CD14-positive monocyte (primary cell): ENCODE results near the gene RAPGEF1. TPM values are rescaled to one million over a fixed set of nuclear protein-coding genes. Genes with fewer than 3 reads are reported as not detected.

Experiments
- DNase-seq, 3 donors: peaks; one replicate each; pipeline ENCODE4 v3.0.0-alpha.2; 2011 to 2022
- H2AFZ ChIP-seq: 2 replicates; pipeline ENCODE4 v1.6.0; 2012; ENCODE audit warnings: mild to moderate bottlenecking, low read depth, low read length, inconsistent platforms; ENCODE audit not compliant: insufficient read depth, poor library complexity, severe bottlenecking
- H3K27ac ChIP-seq, 2 donors: 1 replicate in 1 of 2; 2 replicates in 1 of 2; pipeline ENCODE4 v1.5.1; 2012 to 2013; ENCODE audit warnings: low read length in 2 of 2, control low read depth in 1 of 2, inconsistent platforms in 1 of 2, low read depth in 1 of 2, mild to moderate bottlenecking in 1 of 2
- H3K27me3 ChIP-seq, 2 donors: one replicate each; pipeline versions ENCODE4 v1.6.0 to v1.6.1; 2011 to 2013; ENCODE audit warnings: low read length in 2 of 2; ENCODE audit not compliant: control insufficient read depth in 2 of 2, insufficient read depth in 2 of 2
- H3K36me3 ChIP-seq, 2 donors: replicated peaks in 1 of 2; 1 replicate in 1 of 2; 2 replicates in 1 of 2; pipeline versions ENCODE4 v1.5.1 to v1.6.1; 2012 to 2013; ENCODE audit warnings: low read length in 2 of 2, control low read depth in 1 of 2, inconsistent platforms in 1 of 2, mild to moderate bottlenecking in 1 of 2; ENCODE audit not compliant: insufficient read depth in 2 of 2, control insufficient read depth in 1 of 2
- H3K4me1 ChIP-seq, 2 donors: 1 replicate in 1 of 2; 2 replicates in 1 of 2; pipeline versions ENCODE4 v1.5.1 to v1.6.1; 2012 to 2013; ENCODE audit warnings: low read length in 2 of 2, control low read depth in 1 of 2, inconsistent platforms in 1 of 2, mild to moderate bottlenecking in 1 of 2, moderate library complexity in 1 of 2; ENCODE audit not compliant: insufficient read depth in 2 of 2, control insufficient read depth in 1 of 2
- H3K4me2 ChIP-seq: replicated peaks from 2 replicates; pipeline ENCODE3; 2012; ENCODE audit warnings: low read length, moderate library complexity, mild to moderate bottlenecking; ENCODE audit not compliant: poor library complexity, severe bottlenecking; ENCODE audit errors: extremely low read depth
- H3K4me3 ChIP-seq, 3 experiments: fragments of 200-600 bp in 1 of 3; sonication (generic) in 1 of 3; replicated peaks in 1 of 3; 1 replicate in 2 of 3; 2 replicates in 1 of 3; pipeline ENCODE4 v1.5.1; 2011 to 2013; ENCODE audit warnings: low read length in 3 of 3, mild to moderate bottlenecking in 3 of 3, control low read depth in 2 of 3, low read depth in 2 of 3, inconsistent platforms in 1 of 3, moderate library complexity in 1 of 3
- H3K79me2 ChIP-seq: 2 replicates; pipeline ENCODE4 v1.6.0; 2012; ENCODE audit warnings: mild to moderate bottlenecking, control low read depth, inconsistent platforms, low read length, moderate library complexity; ENCODE audit not compliant: insufficient read depth
- H3K9ac ChIP-seq: 2 replicates; pipeline ENCODE4 v1.6.0; 2017; ENCODE audit warnings: low read length, mild to moderate bottlenecking; ENCODE audit not compliant: insufficient read depth, poor library complexity, severe bottlenecking
- H3K9me3 ChIP-seq, 2 donors: replicated peaks in 1 of 2; 1 replicate in 1 of 2; 2 replicates in 1 of 2; pipeline versions ENCODE4 v1.5.1 to v1.6.1; 2012 to 2013; ENCODE audit warnings: low read length in 2 of 2, control low read depth in 1 of 2; ENCODE audit not compliant: control insufficient read depth in 1 of 2, insufficient read depth in 1 of 2
- H4K20me1 ChIP-seq: 2 replicates; pipeline ENCODE4 v1.6.0; 2012; ENCODE audit warnings: mild to moderate bottlenecking, low read length, control low read depth, moderate library complexity; ENCODE audit not compliant: insufficient read depth
- H3K27ac Mint-ChIP-seq, 7 donors: one replicate each; pipeline ENCODE4 v1.8.0; 2020; ENCODE audit warnings: mild to moderate bottlenecking in 7 of 7, mixed read lengths in 7 of 7, moderate library complexity in 6 of 7, inconsistent platforms in 2 of 7
- H3K27me3 Mint-ChIP-seq, 3 donors: one replicate each; pipeline ENCODE4 v1.8.0; 2021 to 2022; ENCODE audit warnings: low read depth in 3 of 3, mild to moderate bottlenecking in 3 of 3, mixed read lengths in 3 of 3, moderate library complexity in 3 of 3, inconsistent platforms in 1 of 3
- H3K36me3 Mint-ChIP-seq, 2 donors: one replicate each; pipeline ENCODE4 v1.8.0; 2020; ENCODE audit warnings: mixed read lengths in 2 of 2, inconsistent platforms in 1 of 2, mild to moderate bottlenecking in 1 of 2
- H3K4me1 Mint-ChIP-seq: one replicate; pipeline ENCODE4 v1.8.0; 2020; ENCODE audit warnings: mild to moderate bottlenecking, mixed read lengths
- H3K4me3 Mint-ChIP-seq, 2 donors: one replicate each; pipeline ENCODE4 v1.8.0; 2020; ENCODE audit warnings: mild to moderate bottlenecking in 2 of 2, mixed read lengths in 2 of 2, moderate library complexity in 1 of 2
- H3K9me3 Mint-ChIP-seq, 7 donors: one replicate each; pipeline ENCODE4 v1.8.0; 2020 to 2022; ENCODE audit warnings: mixed read lengths in 7 of 7, mild to moderate bottlenecking in 6 of 7, moderate library complexity in 6 of 7, inconsistent platforms in 2 of 7
- WGBS: methylation state at CpG from one replicate; pipeline ENCODE4 v1.1.5; 2013; ENCODE audit warnings: missing lambda C conversion rate; ENCODE audit not compliant: insufficient coverage; 5-methylcytosine and 5-hydroxymethylcytosine counted together
- intact Hi-C, 2 donors: fragments of 100-400 bp; cut with micrococcal nuclease; formaldehyde crosslinking; loops; one replicate each; pipeline versions ENCODE4 v1.15.0 to v1.15.1; 2023
- polyA plus RNA-seq, 3 donors: library from polyadenylated mRNA; depleted of rRNA in 1 of 3; unstranded in 2 of 3; stranded (reverse) in 1 of 3; fragments of 300-500 nt in 2 of 3; fragments of >200 nt in 1 of 3; fragmentation: Illumina TruSeq in 2 of 3; gene quantifications; 1 replicate in 2 of 3; 2 replicates in 1 of 3; pipeline ENCODE4 v1.2.3, GENCODE V29; 2012 to 2021
- TF ChIP-seq, protein P1 (sequence below): fragments of 200-600 bp; IDR thresholded peaks from one replicate; pipeline ENCODE4 v1.8.0; 2022; ENCODE audit warnings: antibody characterized with exemption, mild to moderate bottlenecking

RAPGEF1 gene
- polyA plus RNA-seq, 3 donors: 1.7 to 71.7 (median 3.0) TPM

GRCh38 chr9:131773911-131774379 is 34.1 kb upstream of the RAPGEF1 start:
- Histone ChIP-seq H3K4me3 (no peak overlapping the region), H3K27ac (no peak overlapping the region), H3K79me2 (no peaks in the 10 kb centered on the region), H3K4me1 (no peaks in the 10 kb centered on the region), H2AFZ (no peak overlapping the region), H4K20me1 (no peaks in the 10 kb centered on the region), H3K4me2 (no peak overlapping the region), H3K27me3 (peaks cover 0 to 3% of the 10 kb centered on the region in 2 donors), H3K9me3 (no peaks in the 10 kb centered on the region), H3K36me3 (no peaks in the 10 kb centered on the region), H3K9ac (no peak overlapping the region)
- TF ChIP-seq, protein P1, sequence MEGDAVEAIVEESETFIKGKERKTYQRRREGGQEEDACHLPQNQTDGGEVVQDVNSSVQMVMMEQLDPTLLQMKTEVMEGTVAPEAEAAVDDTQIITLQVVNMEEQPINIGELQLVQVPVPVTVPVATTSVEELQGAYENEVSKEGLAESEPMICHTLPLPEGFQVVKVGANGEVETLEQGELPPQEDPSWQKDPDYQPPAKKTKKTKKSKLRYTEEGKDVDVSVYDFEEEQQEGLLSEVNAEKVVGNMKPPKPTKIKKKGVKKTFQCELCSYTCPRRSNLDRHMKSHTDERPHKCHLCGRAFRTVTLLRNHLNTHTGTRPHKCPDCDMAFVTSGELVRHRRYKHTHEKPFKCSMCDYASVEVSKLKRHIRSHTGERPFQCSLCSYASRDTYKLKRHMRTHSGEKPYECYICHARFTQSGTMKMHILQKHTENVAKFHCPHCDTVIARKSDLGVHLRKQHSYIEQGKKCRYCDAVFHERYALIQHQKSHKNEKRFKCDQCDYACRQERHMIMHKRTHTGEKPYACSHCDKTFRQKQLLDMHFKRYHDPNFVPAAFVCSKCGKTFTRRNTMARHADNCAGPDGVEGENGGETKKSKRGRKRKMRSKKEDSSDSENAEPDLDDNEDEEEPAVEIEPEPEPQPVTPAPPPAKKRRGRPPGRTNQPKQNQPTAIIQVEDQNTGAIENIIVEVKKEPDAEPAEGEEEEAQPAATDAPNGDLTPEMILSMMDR: no peak
- H3K4me3 Mint-ChIP-seq: no peak overlapping the region
- 10% methylated on average over 3 of the region's 6 CpGs for WGBS
- no peaks in the 10 kb centered on the region for H3K9me3 Mint-ChIP-seq
- peaks cover 4 to 9% (median 8%) of the 10 kb centered on the region in 3 donors for H3K27me3 Mint-ChIP-seq
- no peak for DNase-seq
- H3K36me3 Mint-ChIP-seq: no peaks in the 10 kb centered on the region
- intact Hi-C loops: no loop called here
- H3K27ac Mint-ChIP-seq: no peak overlapping the region
- H3K4me1 Mint-ChIP-seq: no peaks in the 10 kb centered on the region

- no peak overlapping the region for H2AFZ ChIP-seq
- TF ChIP-seq, protein P1: no peak
Observed at GRCh38 chr9:131772940-131773339, 33.1 kb upstream of the RAPGEF1 start.

More at GRCh38 chr9:131772940-131773339, 33.1 kb upstream of the RAPGEF1 start:
- no peak overlapping the region for H3K4me2 ChIP-seq
- no peak overlapping the region for H3K4me3 ChIP-seq
- H3K4me1 ChIP-seq: no peaks in the 10 kb centered on the region
- H3K27ac ChIP-seq: no peak overlapping the region
- H3K27ac Mint-ChIP-seq: peak overlapping the region in 1 of 7 donors; percentile 66
- H3K4me3 Mint-ChIP-seq: no peak overlapping the region
- H3K9ac ChIP-seq: no peak overlapping the region
- 95% methylated on average over 3 of the region's 3 CpGs for WGBS
- H3K4me1 Mint-ChIP-seq: no peaks in the 10 kb centered on the region
- no peaks in the 10 kb centered on the region for H4K20me1 ChIP-seq
- H3K27me3 ChIP-seq: peaks cover 0 to 3% of the 10 kb centered on the region in 2 donors
- no peaks in the 10 kb centered on the region for H3K36me3 Mint-ChIP-seq
- no peaks in the 10 kb centered on the region for H3K79me2 ChIP-seq
- H3K9me3 Mint-ChIP-seq: no peaks in the 10 kb centered on the region
- intact Hi-C loops: no loop called here
- DNase-seq: no peak
- H3K9me3 ChIP-seq: no peaks in the 10 kb centered on the region
- peaks cover 2 to 10% (median 9%) of the 10 kb centered on the region in 3 donors for H3K27me3 Mint-ChIP-seq
- no peaks in the 10 kb centered on the region for H3K36me3 ChIP-seq
